Activated CD8-positive, alpha-beta memory T cell treated with anti-CD3 and anti-CD28 coated beads, Interleukin-2, amount 50 U/mL, for 24 hours (primary cell): ENCODE data around the gene PXDN.

Experiments used
- DNase-seq: peaks from one replicate; pipeline ENCODE4 v3.0.0-alpha.2; 2020; ENCODE audit errors: extremely low read depth

The PXDN gene

DNA sequence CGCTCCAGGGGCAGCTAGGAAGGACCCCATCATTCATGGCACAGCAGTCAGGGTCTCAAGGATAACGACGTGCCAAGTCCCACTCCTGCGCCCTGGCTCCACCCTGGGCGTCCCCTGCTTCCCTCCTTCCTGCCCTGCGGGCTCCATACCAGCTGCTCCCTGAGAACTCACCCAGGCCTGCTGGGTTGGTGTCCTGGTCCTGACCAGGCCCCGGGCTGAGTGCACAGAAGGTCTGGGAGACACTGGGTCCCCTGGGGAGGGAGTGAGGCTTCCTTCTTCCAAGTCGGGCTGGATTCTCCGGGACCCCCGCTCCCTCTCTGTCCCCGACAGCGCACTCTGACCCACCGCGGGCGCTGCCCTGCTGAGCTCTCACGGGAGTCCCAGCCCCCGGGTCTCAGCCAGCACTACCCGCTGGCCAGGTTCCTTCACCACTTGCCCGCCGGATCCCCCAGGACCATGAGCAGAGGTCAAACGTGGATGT, 160.2 kb downstream of the PXDN start:
- no peak for DNase-seq

DNA sequence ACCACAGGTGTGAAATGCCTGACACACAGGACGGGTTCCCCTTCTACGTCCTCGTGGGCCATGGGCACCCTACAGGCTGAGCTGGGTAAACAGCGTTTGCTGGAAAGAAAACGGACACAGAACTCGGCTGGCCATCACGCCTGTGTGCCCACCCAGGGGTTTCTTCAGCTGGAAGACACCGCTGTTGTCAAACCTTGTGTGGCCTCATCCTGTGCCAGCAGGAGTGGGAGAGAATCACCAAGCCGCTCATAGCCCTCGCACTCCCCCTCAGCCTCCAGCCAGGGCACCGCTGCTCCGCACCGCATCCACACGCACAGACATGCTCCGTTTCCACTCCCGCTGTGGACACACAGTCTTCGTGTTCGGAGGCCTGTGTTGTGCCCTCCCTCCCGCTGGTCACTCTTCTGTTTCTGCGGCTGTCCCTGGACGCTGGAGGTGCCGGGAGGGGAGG, 161.4 kb downstream of the PXDN start:
- DNase-seq: no peak

DNA sequence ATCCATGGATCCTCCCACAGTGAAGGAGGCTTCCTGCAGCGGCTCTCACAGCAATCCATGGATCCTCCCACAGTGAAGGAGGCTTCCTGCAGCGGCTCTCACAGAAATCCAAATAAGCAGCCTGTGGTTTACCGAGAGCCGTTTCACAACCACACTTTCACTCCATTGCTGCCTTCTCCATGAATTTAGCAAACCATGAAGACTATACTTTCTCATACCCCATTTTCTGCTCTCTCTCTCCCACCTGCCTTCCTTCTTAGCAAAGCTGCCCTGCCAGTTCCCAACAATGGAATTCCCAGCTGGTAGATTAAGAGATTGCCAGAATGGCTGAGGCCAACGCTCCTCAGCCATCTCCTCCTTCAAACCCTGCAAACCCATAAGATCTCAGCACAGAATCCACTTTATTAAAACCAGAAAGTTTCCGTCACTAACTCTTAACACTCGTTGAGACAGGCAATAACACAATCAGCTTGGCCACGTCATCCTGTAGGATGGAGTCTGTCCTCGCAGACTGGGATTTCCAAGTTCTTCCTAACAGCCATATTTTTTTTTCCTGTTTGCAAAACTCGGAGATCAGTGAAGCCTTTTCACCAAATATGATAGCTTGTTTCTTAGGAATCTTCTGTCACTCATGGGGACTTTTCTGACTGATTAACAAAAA, 162.2 kb downstream of the PXDN start:
- DNase-seq: no peak
